GM19239 (cell line): Measurements from ENCODE around the gene SMPDL3A.

Experiments used
- DNase-seq: peaks from one replicate; pipeline ENCODE4 v3.0.0; 2011; ENCODE audit warnings: low spot score; ENCODE audit not compliant: insufficient read length
- FAIRE-seq: peaks from 2 replicates; lab custom pipeline; 2011; peaks lifted over from hg19 to GRCh38; lab: Jason Lieb, UNC

SMPDL3A gene

GRCh38 chr6:122772724-122773415 is 16.2 kb upstream of the SMPDL3A start:
- DNase-seq (no peak), FAIRE-seq (no peak)

- no peak for DNase-seq
- FAIRE-seq: no peak
Observed at GRCh38 chr6:122775975-122776374, 13.1 kb upstream of the SMPDL3A start.

- FAIRE-seq: no peak
- DNase-seq: no peak
Observed at GRCh38 chr6:122778302-122778701, 10.8 kb upstream of the SMPDL3A start.

- no peak for FAIRE-seq
- DNase-seq: no peak
Observed at GRCh38 chr6:122778985-122779661, 9.9 kb upstream of the SMPDL3A start.

GRCh38 chr6:122779667-122780066 is 9.4 kb upstream of the SMPDL3A start, which contains the start of gene FABP7:
Gene FABP7 (plus strand): TSS chr6:122779716. CDS start chr6:122779795, 79 bp downstream.
- no peak for FAIRE-seq
- DNase-seq: no peak

- DNase-seq (no peak), FAIRE-seq (no peak)
Observed at GRCh38 chr6:122780114-122780513, 8.9 kb upstream of the SMPDL3A start.

GRCh38 chr6:122781716-122782115 is 7.3 kb upstream of the SMPDL3A start:
- FAIRE-seq (no peak), DNase-seq (no peak)

- no peak for DNase-seq
- FAIRE-seq: no peak
Observed at GRCh38 chr6:122783401-122783800, 5.7 kb upstream of the SMPDL3A start.

GRCh38 chr6:122785891-122786290 is 3.2 kb upstream of the SMPDL3A start:
- FAIRE-seq: no peak
- no peak for DNase-seq

- DNase-seq (no peak), FAIRE-seq (no peak)
Observed at GRCh38 chr6:122787721-122788120, 1.3 kb upstream of the SMPDL3A start.

- no peak for DNase-seq
- FAIRE-seq: no peak
Observed at GRCh38 chr6:122788208-122788607, 850 bp upstream of the SMPDL3A start.

GRCh38 chr6:122788663-122789181 is 336 bp upstream of the SMPDL3A start:
- peak; percentile 31 for FAIRE-seq
- DNase-seq: no peak

GRCh38 chr6:122790028-122790422 is 967 bp downstream of the SMPDL3A start:
- DNase-seq: no peak
- no peak for FAIRE-seq

- no peak for FAIRE-seq
- no peak for DNase-seq
Observed at GRCh38 chr6:122790423-122791309, 1.6 kb downstream of the SMPDL3A start.

GRCh38 chr6:122791310-122791679 is 2.2 kb downstream of the SMPDL3A start:
- no peak for DNase-seq
- no peak for FAIRE-seq

GRCh38 chr6:122792766-122793165 is 3.7 kb downstream of the SMPDL3A start:
- DNase-seq: no peak
- FAIRE-seq: no peak

GRCh38 chr6:122797537-122797936 is 8.5 kb downstream of the SMPDL3A start:
- no peak for FAIRE-seq

GRCh38 chr6:122798099-122798641 is 9.1 kb downstream of the SMPDL3A start:
- FAIRE-seq (peak; percentile 21), DNase-seq (no peak)

More at GRCh38 chr6:122797537-122797936, 8.5 kb downstream of the SMPDL3A start:
- DNase-seq: no peak

- no peak for DNase-seq
- no peak for FAIRE-seq
Observed at GRCh38 chr6:122799140-122799745, 10.2 kb downstream of the SMPDL3A start.
